ENCODE data around the gene HSD17B3.
"Not testable (repeated sequence)": the region's sequence is repeated elsewhere in the genome, so short reads cannot be mapped to it uniquely, and the experiment has no call there.

The HSD17B3 gene

GRCh38 chr9:96193236-96193755, 108.7 kb downstream of the HSD17B3 start:
- no peak for DNase-seq (ENCODE audit: low read depth)

DNA sequence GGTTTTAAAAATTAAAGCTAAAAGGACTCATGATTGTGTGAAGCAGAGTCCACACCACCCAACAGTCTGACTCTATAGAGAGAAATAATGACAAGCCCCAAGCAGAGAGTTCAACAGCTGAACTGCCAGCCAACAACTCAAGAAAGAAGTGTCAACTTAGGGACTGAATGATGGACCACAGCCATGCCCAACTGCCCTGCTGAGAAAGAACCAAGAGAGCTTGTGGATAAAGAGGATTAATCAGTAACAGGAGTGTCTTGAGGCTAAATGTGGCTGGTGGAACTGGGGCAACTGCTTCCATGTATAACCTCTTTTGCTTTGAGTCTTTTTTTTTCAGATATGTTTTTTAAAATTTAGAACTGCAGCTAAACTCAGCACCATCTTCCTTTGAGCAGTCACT, 109.3 kb downstream of the HSD17B3 start:
- no peak for DNase-seq (ENCODE audit: low read depth)

DNA sequence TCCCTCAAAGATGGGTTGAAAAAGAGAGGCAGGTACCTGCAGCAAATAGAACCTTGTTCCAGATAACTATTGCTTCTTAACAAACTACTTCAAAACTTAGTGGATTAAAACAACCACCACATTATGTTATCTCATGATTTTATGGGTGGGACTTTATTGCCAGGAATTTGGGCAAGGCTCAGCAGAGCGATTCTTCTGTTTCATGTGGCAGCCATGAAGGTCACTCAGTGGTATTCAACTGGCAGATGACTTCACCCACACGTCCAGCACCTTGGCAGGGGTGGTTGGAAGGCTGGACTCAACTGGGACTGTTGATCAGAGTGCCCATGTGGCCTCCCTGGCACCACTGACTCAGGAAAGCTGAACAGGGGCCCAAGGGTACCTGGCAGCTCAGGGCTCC, 112.0 kb downstream of the HSD17B3 start:
- DNase-seq (ENCODE audit: low read depth) = no peak

DNA sequence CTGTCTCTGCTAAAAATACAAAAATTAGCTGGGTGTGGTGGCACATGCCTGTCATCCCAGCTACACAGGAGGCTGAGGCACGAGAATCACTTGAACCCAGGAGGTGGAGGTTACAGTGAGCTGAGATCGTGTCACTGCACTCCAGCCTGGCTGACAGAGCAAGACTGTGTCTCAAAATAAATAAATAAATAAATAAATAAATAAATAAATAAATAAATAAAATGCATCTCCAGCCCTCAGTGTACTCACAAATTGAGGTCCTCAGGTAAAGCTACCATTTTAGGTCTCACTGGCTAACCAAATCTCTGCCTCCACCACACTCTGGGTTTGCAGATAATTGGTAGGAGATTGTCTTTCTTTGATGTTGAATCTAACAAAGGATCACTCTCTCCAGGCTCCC, 112.4 kb downstream of the HSD17B3 start:
- not testable (repeated sequence) for DNase-seq (ENCODE audit: low read depth)

DNA sequence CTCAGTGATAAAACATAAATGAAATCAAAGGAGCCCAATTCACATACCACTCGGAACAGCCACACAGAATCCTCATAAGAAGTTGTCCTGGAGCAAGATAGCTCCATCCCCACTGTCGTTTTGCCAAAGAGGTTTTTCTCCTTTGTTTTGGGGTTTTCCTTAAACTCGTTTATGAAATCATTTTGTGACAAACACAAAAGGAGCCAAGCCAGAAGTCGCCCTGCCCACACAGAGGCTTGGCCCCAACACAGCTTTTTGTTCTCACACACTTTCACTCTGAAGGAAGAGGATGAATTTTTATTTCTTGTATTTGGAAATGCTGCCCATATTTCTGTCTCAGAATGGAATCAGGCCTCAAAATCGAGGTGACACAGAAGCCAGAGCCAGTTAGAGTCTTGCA, 113.4 kb downstream of the HSD17B3 start:
- DNase-seq (ENCODE audit: low read depth) = no peak

DNA sequence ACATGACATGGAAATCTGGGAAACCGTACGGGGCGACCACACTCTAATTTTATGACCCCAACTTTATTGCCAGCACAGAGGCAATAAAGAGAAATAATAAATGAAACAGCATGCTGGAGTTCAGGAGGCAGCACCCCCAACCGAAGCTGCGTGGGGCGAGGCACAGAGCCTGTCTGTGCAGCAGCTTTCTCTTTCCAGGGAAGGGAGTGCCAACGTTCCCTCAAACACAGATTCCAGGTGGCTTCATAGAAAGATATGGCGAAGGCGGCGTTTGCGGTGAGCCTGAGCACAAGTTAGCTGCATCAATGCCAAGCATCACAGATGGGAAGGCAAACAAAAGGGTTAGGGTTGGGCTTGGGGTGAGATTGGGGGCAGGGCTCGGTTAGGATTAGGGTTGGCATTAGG, 114.8 kb downstream of the HSD17B3 start:
- DNase-seq (ENCODE audit: low read depth) = no peak

DNA sequence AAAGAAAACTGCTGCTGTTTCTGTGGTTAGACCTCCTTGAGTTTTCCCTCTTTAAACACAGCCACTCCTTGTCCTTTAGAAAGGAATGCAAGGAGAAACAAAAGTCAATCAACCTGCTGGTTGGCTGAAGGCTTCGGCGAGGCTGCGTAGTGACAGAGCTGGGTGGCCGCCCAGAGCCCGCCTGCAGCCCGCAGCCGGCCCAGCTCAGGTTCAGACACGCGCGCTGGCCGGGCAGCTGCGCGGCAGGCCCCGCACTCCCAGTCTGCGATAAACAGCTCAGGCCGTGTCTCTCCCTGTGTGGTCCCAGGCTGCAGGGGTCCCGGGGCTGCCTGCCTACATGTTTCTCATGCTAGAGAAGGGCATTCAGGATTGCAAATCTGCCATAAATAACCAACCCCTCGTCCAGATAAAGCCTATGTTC, 115.4 kb downstream of the HSD17B3 start:
- DNase-seq (ENCODE audit: low read depth) = no peak

DNA sequence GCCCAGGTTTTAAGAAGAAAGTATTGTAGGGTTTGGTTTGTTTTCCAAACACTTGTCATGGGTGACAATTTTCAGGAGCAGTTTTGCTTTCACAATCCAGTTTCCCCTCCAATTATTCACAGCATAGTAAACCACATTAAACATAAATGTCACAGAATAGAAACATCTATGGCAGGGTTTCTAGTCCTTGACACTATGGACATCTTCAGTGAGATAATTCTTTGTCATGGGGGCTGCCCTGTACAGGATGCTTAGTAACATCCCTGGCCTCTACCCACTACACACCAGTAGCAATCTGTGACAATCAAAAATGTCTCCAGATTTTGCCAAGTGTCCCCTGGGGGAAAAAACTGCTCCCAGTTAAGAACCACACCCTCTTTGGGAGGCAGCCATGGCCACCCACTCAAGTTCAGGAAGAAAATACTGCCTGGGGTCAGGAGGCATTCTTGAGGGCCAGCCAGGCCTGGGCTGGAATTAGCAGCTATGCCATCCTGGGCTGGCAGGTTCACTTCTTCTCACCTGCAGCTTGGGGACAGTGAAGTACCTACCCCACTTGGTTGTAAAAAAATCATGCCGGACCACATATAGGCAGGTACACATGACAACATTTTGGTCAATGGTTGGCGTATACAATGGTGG, 116.3 kb downstream of the HSD17B3 start:
- DNase-seq (ENCODE audit: low read depth) = no peak
